Heart right ventricle (tissue), 16 donors: Measurements from ENCODE around the gene TNFRSF21. TPM values are rescaled to one million over a fixed set of nuclear protein-coding genes. Genes with fewer than 3 reads are reported as not detected.
"Not testable (repeated sequence)": the region's sequence is repeated elsewhere in the genome, so short reads cannot be mapped to it uniquely, and the experiment has no call there.

Experiments used
- ATAC-seq, 8 donors: fragments of 200-7000 bp; cut with Tn5 transposase; one replicate each; pipeline ENCODE4 v1.9.1; 2020; ENCODE audit warnings: mild to moderate bottlenecking in 8 of 8, moderate library complexity in 8 of 8, moderate number of reproducible peaks in 1 of 8
- DNase-seq, 2 donors: peaks; one replicate each; pipeline ENCODE4 v3.0.0-alpha.2; 2020
- H3K27ac ChIP-seq, 10 donors: fragments of 200-600 bp; sonication (generic) in 2 of 10; one replicate each; pipeline versions ENCODE4 v1.5.0 to v1.8.0; 2020 to 2022; ENCODE audit warnings: mild to moderate bottlenecking in 3 of 10
- H3K27me3 ChIP-seq, 7 donors: fragments of 200-600 bp; one replicate each; pipeline ENCODE4 v1.8.0; 2021 to 2022; ENCODE audit warnings: mild to moderate bottlenecking in 2 of 7
- H3K36me3 ChIP-seq, 9 donors: fragments of 200-600 bp; sonication (generic) in 1 of 9; one replicate each; pipeline versions ENCODE4 v1.5.0 to v1.8.0; 2020 to 2022; ENCODE audit warnings: mild to moderate bottlenecking in 2 of 9
- H3K4me1 ChIP-seq, 9 donors: fragments of 200-600 bp; sonication (generic) in 1 of 9; one replicate each; pipeline versions ENCODE4 v1.5.0 to v1.8.0; 2020 to 2022; ENCODE audit warnings: mild to moderate bottlenecking in 4 of 9
- H3K4me3 ChIP-seq, 10 donors: fragments of 200-600 bp; sonication (generic) in 2 of 10; one replicate each; pipeline versions ENCODE4 v1.5.0 to v1.8.0; 2020 to 2022; ENCODE audit warnings: mild to moderate bottlenecking in 7 of 10, moderate library complexity in 2 of 10
- H3K9me3 ChIP-seq, 11 donors: fragments of 200-600 bp in 10 of 11; sonication (generic) in 2 of 11; one replicate each; pipeline versions ENCODE4 v1.5.0 to v1.8.0; 2013 to 2022; ENCODE audit warnings: mild to moderate bottlenecking in 2 of 11, control low read depth in 1 of 11, moderate library complexity in 1 of 11
- WGBS, 2 donors: extraction: QIAGEN DNeasy Blood & Tissue Kit; methylation state at CpG; one replicate each; pipeline ENCODE4 v1.1.7; 2013; ENCODE audit warnings: inconsistent platforms in 1 of 2; 5-methylcytosine and 5-hydroxymethylcytosine counted together
- intact Hi-C, 10 donors: fragments of 100-400 bp; cut with DNase I; formaldehyde crosslinking; loops; one replicate each; pipeline versions ENCODE4 v1.11.1 to v1.14.2; 2022
- polyA plus RNA-seq, 2 donors: library from polyadenylated mRNA; stranded (reverse); fragments of 200-250 nt; gene quantifications; one replicate each; pipeline ENCODE4 v1.2.3, GENCODE V29; 2013
- total RNA-seq, 10 donors: library from RNA; stranded (reverse); fragmentation: NEBNext Ultra II Directional in 3 of 10; extraction: Animal tissue kit (Norgen Biotek cat#: 25700) in 3 of 10; gene quantifications; one replicate each; pipeline versions ENCODE4 v1.2.1 to v1.2.4, GENCODE V29; 2021 to 2023
- TF ChIP-seq, protein P1 (sequence below), 9 donors: fragments of 200-600 bp; sonication (generic) in 2 of 9; IDR thresholded peaks; one replicate each; pipeline versions ENCODE4 v1.5.0 to v1.8.0; 2021 to 2022; ENCODE audit warnings: antibody characterized with exemption in 9 of 9, mild to moderate bottlenecking in 5 of 9, moderate library complexity in 1 of 9
- donor health status: Arrhythmogenic right ventricular cardiomyopathy.
- donor health status: ischemic (EF 13 %, LVEDD 7.1; RV severe dilation, severe dysfunction).
- donor health status: healthy with polysubstance abuse.
- donor health status: DM: no; HTN: yes; CAD: no.
- donor health status: DM: no; HTN: no; CAD: no.
- donor health status: ischemic (EF 25% LVEDD 6.9; RV normal size, moderate dysfunction).
- donor health status: ischemic (EF 25% LVEDD 5.7; RV mildly dilated, moderate dysfunction).
- donor health status: healthy.
- donor health status: DM: yes; HTN: yes; CAD: no.
- donor health status: Ischemic cardiomyopathy.
- donor health status: ischemic (EF 35%, LVEDD 5.7; RV mildly dilated, moderate dysfunction).
- donor health status: nonischemic (EF 11% LVEDD 7.7; RV severe dilation, severe dysfunction).
- donor health status: DM: yes; HTN: yes; CAD: no.
- donor health status: PGD.
- donor health status: ischemic (EF 29% LVEDD 5.4; RV normal size, mild dysfunction).
- donor health status: nonischemic (EF 23%, LVEDD 6.1; RV moderate dilation, normal function).

Gene TNFRSF21
- total and polyA plus RNA-seq, 12 donors, result 3.8 to 12.8 (median 6.0) TPM

DNA sequence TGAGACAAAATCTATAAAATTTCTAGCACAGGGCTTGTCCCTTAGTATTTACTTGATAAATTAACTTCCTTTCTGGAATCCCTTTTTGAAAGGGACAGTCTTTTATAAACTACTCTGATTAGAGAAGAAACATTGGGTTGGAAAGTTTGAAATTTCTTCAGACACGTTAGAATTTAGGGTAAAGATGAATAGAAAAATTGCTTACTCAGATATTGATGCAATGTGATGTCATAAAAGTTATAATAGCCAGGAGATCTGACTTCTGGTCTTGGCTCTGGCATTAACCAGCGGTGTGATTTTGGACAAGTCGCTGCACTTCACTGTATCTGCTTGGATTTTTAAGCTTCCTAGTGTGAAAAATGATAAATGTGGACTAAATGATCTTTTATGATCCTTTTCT, 9.7 kb upstream of the TNFRSF21 start:
- intact Hi-C loops, result loop anchor here in 3 of 10 donors (10.0 kb wide), 2 partner anchors 325 to 475 kb away; no protein-coding TSS in a partner anchor
- WGBS, 2 donors, result 83 to 90% methylated on average over 3 of the region's 3 CpGs
- Histone ChIP-seq H3K27me3 (peaks cover 0 to 35% (median 5%) of the 10 kb centered on the region in 7 donors), H3K27ac (no peak overlapping the region), H3K4me1 (no peaks in the 10 kb centered on the region), H3K36me3 (no peaks in the 10 kb centered on the region), H3K9me3 (no peaks in the 10 kb centered on the region), H3K4me3 (no peak overlapping the region)
- DNase-seq (no peak), ATAC-seq (no peak)
- TF ChIP-seq, protein P1, sequence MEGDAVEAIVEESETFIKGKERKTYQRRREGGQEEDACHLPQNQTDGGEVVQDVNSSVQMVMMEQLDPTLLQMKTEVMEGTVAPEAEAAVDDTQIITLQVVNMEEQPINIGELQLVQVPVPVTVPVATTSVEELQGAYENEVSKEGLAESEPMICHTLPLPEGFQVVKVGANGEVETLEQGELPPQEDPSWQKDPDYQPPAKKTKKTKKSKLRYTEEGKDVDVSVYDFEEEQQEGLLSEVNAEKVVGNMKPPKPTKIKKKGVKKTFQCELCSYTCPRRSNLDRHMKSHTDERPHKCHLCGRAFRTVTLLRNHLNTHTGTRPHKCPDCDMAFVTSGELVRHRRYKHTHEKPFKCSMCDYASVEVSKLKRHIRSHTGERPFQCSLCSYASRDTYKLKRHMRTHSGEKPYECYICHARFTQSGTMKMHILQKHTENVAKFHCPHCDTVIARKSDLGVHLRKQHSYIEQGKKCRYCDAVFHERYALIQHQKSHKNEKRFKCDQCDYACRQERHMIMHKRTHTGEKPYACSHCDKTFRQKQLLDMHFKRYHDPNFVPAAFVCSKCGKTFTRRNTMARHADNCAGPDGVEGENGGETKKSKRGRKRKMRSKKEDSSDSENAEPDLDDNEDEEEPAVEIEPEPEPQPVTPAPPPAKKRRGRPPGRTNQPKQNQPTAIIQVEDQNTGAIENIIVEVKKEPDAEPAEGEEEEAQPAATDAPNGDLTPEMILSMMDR (IDR thresholded peaks at IDR 0.05), result no peak

GRCh38 chr6:47318236-47318989, 8.7 kb upstream of the TNFRSF21 start:
- ATAC-seq (no peak), DNase-seq (no peak)
- 86 to 89% methylated on average over 3 of the region's 3 CpGs for WGBS, 2 donors
- TF ChIP-seq, protein P1 (IDR thresholded peaks at IDR 0.05), result no peak
- no peak overlapping the region for H3K4me3 ChIP-seq
- no peaks in the 10 kb centered on the region for H3K4me1 ChIP-seq
- intact Hi-C loops, result loop anchor here in 3 of 10 donors (10.0 kb wide), 2 partner anchors 324 to 474 kb away; no protein-coding TSS in a partner anchor
- H3K36me3 ChIP-seq, result no peaks in the 10 kb centered on the region
- H3K9me3 ChIP-seq, result no peaks in the 10 kb centered on the region
- no peak overlapping the region for H3K27ac ChIP-seq
- H3K27me3 ChIP-seq, result peaks cover 0 to 39% (median 12%) of the 10 kb centered on the region in 7 donors

DNA sequence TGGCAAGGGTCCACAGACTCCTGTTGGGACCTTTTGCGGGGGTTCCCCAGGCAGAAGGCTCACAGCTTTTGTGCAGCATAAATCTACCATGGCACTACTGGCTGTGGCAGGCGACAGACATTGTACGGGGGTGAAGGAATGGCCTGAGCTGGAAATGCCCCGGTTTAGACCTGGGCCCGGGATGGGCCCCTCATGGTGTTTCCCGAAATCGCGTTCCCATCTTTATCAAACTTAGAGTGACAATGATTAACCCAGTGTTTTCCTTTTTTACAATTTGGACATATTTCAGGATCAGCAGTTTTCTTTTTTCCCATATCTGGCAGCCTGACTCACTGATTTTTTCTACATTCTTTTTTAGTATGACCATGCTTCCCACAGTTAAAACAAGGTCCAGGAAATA, 5.5 kb upstream of the TNFRSF21 start:
- not testable (repeated sequence) for H3K36me3 ChIP-seq, ATAC-seq, DNase-seq, H3K4me1 ChIP-seq, H3K27ac ChIP-seq, H3K9me3 ChIP-seq, H3K4me3 ChIP-seq
- WGBS, 2 donors, result 45 to 68% methylated on average over 8 of the region's 8 CpGs
- H3K27me3 ChIP-seq, result peaks cover 0 to 37% (median 21%) of the 10 kb centered on the region in 7 donors
- intact Hi-C loops, result loop anchor here in 3 of 10 donors (10.0 kb wide), 2 partner anchors 320 to 470 kb away; no protein-coding TSS in a partner anchor

GRCh38 chr6:47310131-47310480, 401 bp upstream of the TNFRSF21 start:
- WGBS, 2 donors, result 4 to 5% methylated on average over 7 of the region's 7 CpGs
- intact Hi-C loops, result loop anchor here in 9 of 10 donors (1.0 to 10.0 kb wide), 7 partner anchors 213 to 888 kb away; no protein-coding TSS in a partner anchor
- peak overlapping the region in 5 of 10 donors; percentile 66 to 83 (median 81) for H3K4me3 ChIP-seq
- H3K9me3 ChIP-seq, result no peaks in the 10 kb centered on the region
- DNase-seq, result no peak
- peaks cover 0 to 62% (median 43%) of the 10 kb centered on the region in 7 donors for H3K27me3 ChIP-seq
- peaks cover 0 to 25% (median 10%) of the 10 kb centered on the region in 9 donors for H3K4me1 ChIP-seq
- ATAC-seq, result no peak
- no peaks in the 10 kb centered on the region for H3K36me3 ChIP-seq
- H3K27ac ChIP-seq, result peak overlapping the region in 2 of 10 donors; percentile 75 to 81
- TF ChIP-seq, protein P1 (IDR thresholded peaks at IDR 0.05), result peak in 1 of 9 donors; percentile 7
